ENCODE data around the gene ZNF512B.

- TF ChIP-seq CTCF (IDR thresholded peaks at IDR 0.05) (peak; percentile 88 to 99 (median 98)), POLR2A (IDR thresholded peaks at IDR 0.05) (no peak)
Observed at GRCh38 chr20:63973636-63974401, 4.1 kb upstream of the ZNF512B start.
